ENCODE data around the gene GAGE13. TPM values are rescaled to one million over a fixed set of nuclear protein-coding genes. Genes with fewer than 3 reads are reported as not detected.
"Not testable (repeated sequence)": the region's sequence is repeated elsewhere in the genome, so short reads cannot be mapped to it uniquely, and the experiment has no call there.

Gene GAGE13
- total RNA-seq, 1 experiment from 2014 or later: not detected

- TF ChIP-seq ATF3 (IDR thresholded peaks at IDR 0.05): no peak
Observed at GRCh38 chrX:49312176-49312575, 19.2 kb upstream of the GAGE13 start (continued).

GRCh38 chrX:49316085-49316484 lies 15.3 kb upstream of the GAGE13 start:
- ATAC-seq: no peak
- TF ChIP-seq SP1 (IDR thresholded peaks at IDR 0.05; ENCODE audit: low read depth): no peak
- TF ChIP-seq CTCF (IDR thresholded peaks at IDR 0.05 in 2 of 3, conservative IDR thresholded peaks at IDR 0.05 in 1 of 3; ENCODE audit: borderline replicate concordance in 1 of 3, insufficient read depth in 1 of 3, low read depth in 2 of 3, low read length in 2 of 3): no peak
- no peak for TF ChIP-seq REST (IDR thresholded peaks at IDR 0.05; ENCODE audit: low read depth)
- no peak for TF ChIP-seq SRF (IDR thresholded peaks at IDR 0.05; ENCODE audit: low read depth)
- TF ChIP-seq ZFX (IDR thresholded peaks at IDR 0.05): no peak
- no peak for TF ChIP-seq EZH2phosphoT487 (IDR thresholded peaks at IDR 0.05; ENCODE audit: borderline replicate concordance)
- RAD21 ChIA-PET (ENCODE audit: low non-redundant PET in 1 of 2, low total read pairs in 2 of 2, uncharacterized antibody in 2 of 2, unreplicated experiment in 2 of 2): no interaction called here
- no peaks in the 10 kb centered on the region for H3K36me3 ChIP-seq (ENCODE audit: control insufficient read depth in 1 of 2, insufficient read depth in 2 of 2, low read length in 2 of 2)
- no peak overlapping the region for H3K4me2 ChIP-seq (ENCODE audit: low read length)
- no peak overlapping the region for H2AFZ ChIP-seq (ENCODE audit: low read depth, low read length, poor library complexity, severe bottlenecking)
- H3K9me3 ChIP-seq (ENCODE audit: control insufficient read depth in 1 of 2, insufficient read depth in 1 of 2, low read depth in 1 of 2, low read length in 2 of 2): no peaks in the 10 kb centered on the region
- no peaks in the 10 kb centered on the region for H3K4me1 ChIP-seq (ENCODE audit: control insufficient read depth in 1 of 2, insufficient read depth in 2 of 2, low read length in 2 of 2)
- H3K9ac ChIP-seq (ENCODE audit: low read length): no peak overlapping the region
- no peak overlapping the region for H3K4me3 ChIP-seq (replicated peaks in 1 of 2; ENCODE audit: low read depth in 1 of 2, low read length in 2 of 2)
- H3K27ac ChIP-seq (ENCODE audit: low read depth, low read length): no peak overlapping the region
- POLR2A ChIA-PET: no interaction called here
- no peaks in the 10 kb centered on the region for H4K20me1 ChIP-seq (ENCODE audit: insufficient read depth)
- intact Hi-C loops (cut with micrococcal nuclease): no loop called here
- no peak for DNase-seq (ENCODE audit: low read depth, low spot score)
- no peaks in the 10 kb centered on the region for H3K79me2 ChIP-seq (ENCODE audit: insufficient read depth, low read length)
- H3K9me2 ChIP-seq (ENCODE audit: insufficient read depth): no peaks in the 10 kb centered on the region
- CTCF ChIA-PET: no interaction called here
- no peaks in the 10 kb centered on the region for H3K27me3 ChIP-seq (ENCODE audit: insufficient read depth, low read length)
- no TSS peak for BruUV-seq (replicated peaks)

- POLR2A ChIA-PET; H3K9me2 ChIP-seq (ENCODE audit: insufficient read depth); intact Hi-C loops (cut with micrococcal nuclease): not testable (repeated sequence)
Observed at GRCh38 chrX:49321737-49322136, 9.6 kb upstream of the GAGE13 start, which contains the start of gene GAGE12J. GAGE12J (plus strand) TSS chrX:49322037; CDS start chrX:49323194, 1,157 bp downstream.

More at GRCh38 chrX:49321737-49322136, 9.6 kb upstream of the GAGE13 start, which contains the start of gene GAGE12J:
- H3K4me3 ChIP-seq (replicated peaks in 1 of 2; ENCODE audit: low read depth in 1 of 2, low read length in 2 of 2); H3K79me2 ChIP-seq (ENCODE audit: insufficient read depth, low read length); CTCF ChIA-PET; H4K20me1 ChIP-seq (ENCODE audit: insufficient read depth); RAD21 ChIA-PET (ENCODE audit: low non-redundant PET in 1 of 2, low total read pairs in 2 of 2, uncharacterized antibody in 2 of 2, unreplicated experiment in 2 of 2); H3K9ac ChIP-seq (ENCODE audit: low read length); DNase-seq (ENCODE audit: low read depth, low spot score); BruUV-seq (replicated peaks); H3K27me3 ChIP-seq (ENCODE audit: insufficient read depth, low read length); H3K27ac ChIP-seq (ENCODE audit: low read depth, low read length); ATAC-seq; H3K4me1 ChIP-seq (ENCODE audit: control insufficient read depth in 1 of 2, insufficient read depth in 2 of 2, low read length in 2 of 2); H3K36me3 ChIP-seq (ENCODE audit: control insufficient read depth in 1 of 2, insufficient read depth in 2 of 2, low read length in 2 of 2); H3K4me2 ChIP-seq (ENCODE audit: low read length); H2AFZ ChIP-seq (ENCODE audit: low read depth, low read length, poor library complexity, severe bottlenecking); H3K9me3 ChIP-seq (ENCODE audit: control insufficient read depth in 1 of 2, insufficient read depth in 1 of 2, low read depth in 1 of 2, low read length in 2 of 2): not testable (repeated sequence)
